ENCODE data around the gene MYO1C. TPM values are rescaled to one million over a fixed set of nuclear protein-coding genes. Genes with fewer than 3 reads are reported as not detected.

MYO1C gene
- total and polyA plus RNA-seq, 2 experiments from 2014 or later, result 197 to 218 TPM

DNA sequence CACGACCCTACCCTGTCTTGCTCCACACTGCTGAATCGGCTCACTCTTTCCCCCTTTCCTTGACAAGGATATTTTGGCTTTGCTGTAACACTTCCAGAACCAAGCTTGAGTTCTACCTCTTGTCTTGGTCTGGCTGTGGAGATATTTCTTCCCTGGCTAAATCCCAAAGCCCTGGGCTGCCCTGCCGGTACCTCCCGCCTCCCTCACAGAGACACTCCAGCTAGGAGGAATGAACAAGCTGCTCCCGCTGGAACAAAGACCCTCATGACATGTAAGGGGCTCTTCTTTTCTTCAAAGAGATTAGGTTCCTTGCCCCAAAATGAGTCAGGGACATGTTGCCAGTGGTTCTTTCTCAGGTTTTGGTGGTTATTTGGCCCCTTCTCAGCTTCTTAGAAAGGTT lies 13.1 kb upstream of the MYO1C start:
- in situ Hi-C loops (cut with MboI), result loop anchor here (25.0 kb wide), 1 partner anchor 243 kb away; the partner anchor contains the start of gene BHLHA9

GRCh38 chr17:1504866-1505265 lies 12.4 kb upstream of the MYO1C start:
- in situ Hi-C loops (cut with MboI), result loop anchor here (25.0 kb wide), 1 partner anchor 243 kb away; the partner anchor contains the start of gene BHLHA9
- Histone ChIP-seq H3F3A (ENCODE audit: insufficient read depth) (no peaks in the 10 kb centered on the region), H3K9ac (no peak overlapping the region), H3K9me3 (ENCODE audit: low read depth) (no peaks in the 10 kb centered on the region), H2AFZ (no peak overlapping the region), H3K4me1 (ENCODE audit: insufficient read depth) (no peaks in the 10 kb centered on the region), H4K20me1 (ENCODE audit: insufficient read depth) (no peaks in the 10 kb centered on the region), H3K36me3 (ENCODE audit: low read depth) (no peaks in the 10 kb centered on the region; the same call in 1 of the 2 replicates), H3K9me2 (ENCODE audit: insufficient read depth) (no peaks in the 10 kb centered on the region), H3K27me3 (replicated peaks; ENCODE audit: insufficient read depth) (no peaks in the 10 kb centered on the region), H3K27ac (no peak overlapping the region), H3K4me2 (ENCODE audit: unreplicated experiment) (no peak overlapping the region), H3K4me3 (no peak overlapping the region), H3K79me2 (ENCODE audit: insufficient read depth) (no peaks in the 10 kb centered on the region)
- 91 to 98% methylated on average over 3 of the region's 3 CpGs for WGBS, 2 experiments (ENCODE audit: low coverage in 1 of 2, low lambda C conversion rate in 2 of 2, missing lambda C conversion rate in 2 of 2)
- TF ChIP-seq EZH2phosphoT487 (IDR thresholded peaks at IDR 0.05; ENCODE audit: insufficient read depth, low read depth) (no peak), EZH2 (IDR thresholded peaks at IDR 0.05; ENCODE audit: insufficient read depth, poor library complexity, severe bottlenecking) (no peak)
- no peak for DNase-seq

More for the DNA sequence above, 13.1 kb upstream of the MYO1C start:
- Histone ChIP-seq H3K9me2 (ENCODE audit: insufficient read depth) (no peaks in the 10 kb centered on the region), H3K9ac (no peak overlapping the region), H3F3A (ENCODE audit: insufficient read depth) (no peaks in the 10 kb centered on the region), H3K27ac (no peak overlapping the region), H3K4me2 (ENCODE audit: unreplicated experiment) (no peak overlapping the region), H3K9me3 (ENCODE audit: low read depth) (no peaks in the 10 kb centered on the region), H2AFZ (no peak overlapping the region), H3K79me2 (ENCODE audit: insufficient read depth) (no peaks in the 10 kb centered on the region), H3K4me1 (ENCODE audit: insufficient read depth) (no peaks in the 10 kb centered on the region), H3K27me3 (replicated peaks; ENCODE audit: insufficient read depth) (no peaks in the 10 kb centered on the region), H3K36me3 (ENCODE audit: low read depth) (no peaks in the 10 kb centered on the region; the same call in 1 of the 2 replicates), H3K4me3 (no peak overlapping the region), H4K20me1 (ENCODE audit: insufficient read depth) (no peaks in the 10 kb centered on the region)
- 81 to 85% methylated on average over 5 of the region's 5 CpGs for WGBS, 2 experiments (ENCODE audit: low coverage in 1 of 2, low lambda C conversion rate in 2 of 2, missing lambda C conversion rate in 2 of 2)
- TF ChIP-seq EZH2phosphoT487 (IDR thresholded peaks at IDR 0.05; ENCODE audit: insufficient read depth, low read depth), result no peak
- TF ChIP-seq EZH2 (IDR thresholded peaks at IDR 0.05; ENCODE audit: insufficient read depth, poor library complexity, severe bottlenecking), result no peak
- no peak for DNase-seq

- Histone ChIP-seq H3K79me2 (ENCODE audit: insufficient read depth) (no peaks in the 10 kb centered on the region), H3K27me3 (replicated peaks; ENCODE audit: insufficient read depth) (no peaks in the 10 kb centered on the region), H3K4me1 (ENCODE audit: insufficient read depth) (no peaks in the 10 kb centered on the region), H3K9me3 (ENCODE audit: low read depth) (no peaks in the 10 kb centered on the region), H3K9me2 (ENCODE audit: insufficient read depth) (no peaks in the 10 kb centered on the region), H3K4me2 (ENCODE audit: unreplicated experiment) (no peak overlapping the region), H2AFZ (no peak overlapping the region), H3K9ac (no peak overlapping the region), H3K27ac (no peak overlapping the region), H3K36me3 (ENCODE audit: low read depth) (no peaks in the 10 kb centered on the region; the same call in 1 of the 2 replicates), H3F3A (ENCODE audit: insufficient read depth) (no peaks in the 10 kb centered on the region), H3K4me3 (no peak overlapping the region), H4K20me1 (ENCODE audit: insufficient read depth) (no peaks in the 10 kb centered on the region)
- no peak for TF ChIP-seq EZH2phosphoT487 (IDR thresholded peaks at IDR 0.05; ENCODE audit: insufficient read depth, low read depth)
- TF ChIP-seq EZH2 (IDR thresholded peaks at IDR 0.05; ENCODE audit: insufficient read depth, poor library complexity, severe bottlenecking), result no peak
- 77 to 79% methylated on average over 10 of the region's 10 CpGs for WGBS, 2 experiments (ENCODE audit: low coverage in 1 of 2, low lambda C conversion rate in 2 of 2, missing lambda C conversion rate in 2 of 2)
- no peak for DNase-seq
- in situ Hi-C loops (cut with MboI), result loop anchor here (25.0 kb wide), 1 partner anchor 241 kb away; the partner anchor contains the start of gene BHLHA9
Observed at GRCh38 chr17:1503699-1504098, 11.2 kb upstream of the MYO1C start.

DNA sequence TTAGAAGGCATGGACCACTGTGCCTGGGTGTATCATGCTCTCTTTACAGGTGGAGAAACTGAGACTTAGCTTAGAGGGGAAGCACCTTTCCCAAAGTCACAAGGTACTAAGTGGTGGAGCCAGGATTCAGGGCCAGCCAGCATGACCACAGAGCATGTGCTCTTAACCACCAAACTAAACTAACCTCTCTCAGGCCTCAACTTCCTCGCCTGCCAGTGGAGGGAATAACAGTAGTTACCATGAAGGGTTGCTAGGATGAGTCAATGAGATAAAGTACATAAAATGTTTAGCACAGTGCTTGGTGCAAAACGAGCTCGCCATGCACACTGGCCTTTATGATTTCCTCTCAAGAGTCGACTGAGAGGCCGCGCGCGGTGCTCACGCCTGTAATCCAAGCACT lies 6.4 kb upstream of the MYO1C start:
- DNase-seq, result peak; percentile 65
- no peak overlapping the region for H3K9ac ChIP-seq
- H3K27me3 ChIP-seq (replicated peaks; ENCODE audit: insufficient read depth), result no peaks in the 10 kb centered on the region
- no peak overlapping the region for H2AFZ ChIP-seq
- no peaks in the 10 kb centered on the region for H4K20me1 ChIP-seq (ENCODE audit: insufficient read depth)
- no peak overlapping the region for H3K4me2 ChIP-seq (ENCODE audit: unreplicated experiment)
- no peak overlapping the region for H3K4me3 ChIP-seq
- no peaks in the 10 kb centered on the region for H3K9me3 ChIP-seq (ENCODE audit: low read depth)
- peaks cover 9% of the 10 kb centered on the region for H3K4me1 ChIP-seq (ENCODE audit: insufficient read depth)
- H3F3A ChIP-seq (ENCODE audit: insufficient read depth), result peaks cover 7% of the 10 kb centered on the region; the same call in 1 of the 2 replicates
- no peaks in the 10 kb centered on the region for H3K9me2 ChIP-seq (ENCODE audit: insufficient read depth)
- no peaks in the 10 kb centered on the region for H3K79me2 ChIP-seq (ENCODE audit: insufficient read depth)
- in situ Hi-C loops (cut with MboI), result no loop called here
- 82 to 85% methylated on average over 9 of the region's 9 CpGs for WGBS, 2 experiments (ENCODE audit: low coverage in 1 of 2, low lambda C conversion rate in 2 of 2, missing lambda C conversion rate in 2 of 2)
- no peak overlapping the region for H3K27ac ChIP-seq
- H3K36me3 ChIP-seq (ENCODE audit: low read depth), result no peaks in the 10 kb centered on the region
- TF ChIP-seq EZH2phosphoT487 (IDR thresholded peaks at IDR 0.05; ENCODE audit: insufficient read depth, low read depth), result no peak
- no peak for TF ChIP-seq EZH2 (IDR thresholded peaks at IDR 0.05; ENCODE audit: insufficient read depth, poor library complexity, severe bottlenecking)
